HG02981 (cell line): ENCODE measurements around the gene MBD3L2.
"Not testable (repeated sequence)": the region's sequence is repeated elsewhere in the genome, so short reads cannot be mapped to it uniquely, and the experiment has no call there.

Source experiments
- ATAC-seq: cut with Tn5 transposase; IDR thresholded peaks from one replicate; pipeline ENCODE4 v1.9.1; 2021; ENCODE audit warnings: mild to moderate bottlenecking, moderate library complexity; ENCODE audit not compliant: unreplicated experiment

The MBD3L2 gene

GRCh38 chr19:7059977-7060376, 10.9 kb downstream of the MBD3L2 start:
- not testable (repeated sequence) for ATAC-seq

- no peak for ATAC-seq
Measured at GRCh38 chr19:7063339-7063738, 14.2 kb downstream of the MBD3L2 start.

- ATAC-seq, result no peak
Measured at GRCh38 chr19:7063764-7064418, 14.8 kb downstream of the MBD3L2 start.

GRCh38 chr19:7067122-7067521, 18.0 kb downstream of the MBD3L2 start:
- ATAC-seq, result not testable (repeated sequence)

- ATAC-seq, result no peak
Measured at GRCh38 chr19:7067716-7068115, 18.6 kb downstream of the MBD3L2 start.

- ATAC-seq, result no peak
Measured at GRCh38 chr19:7068599-7068998, 19.5 kb downstream of the MBD3L2 start.

- ATAC-seq, result peak; percentile 94
Measured at GRCh38 chr19:7069042-7069903, 20.2 kb downstream of the MBD3L2 start, which contains the start of gene ZNF557. TSS of gene ZNF557 (plus strand) at chr19:7069703. CDS start at chr19:7075075, 5,372 bp downstream.

- ATAC-seq, result no peak
Measured at GRCh38 chr19:7069904-7070226, 20.7 kb downstream of the MBD3L2 start.

- ATAC-seq, result no peak
Measured at GRCh38 chr19:7072541-7072940, 23.4 kb downstream of the MBD3L2 start.

- no peak for ATAC-seq
Measured at GRCh38 chr19:7074705-7075282, 25.7 kb downstream of the MBD3L2 start.

- ATAC-seq, result no peak
Measured at GRCh38 chr19:7076151-7076550, 27.0 kb downstream of the MBD3L2 start.

- ATAC-seq, result no peak
Measured at GRCh38 chr19:7078008-7078407, 28.9 kb downstream of the MBD3L2 start.

GRCh38 chr19:7083076-7083956, 34.2 kb downstream of the MBD3L2 start:
- no peak for ATAC-seq

- ATAC-seq, result no peak
Measured at GRCh38 chr19:7088999-7089398, 39.9 kb downstream of the MBD3L2 start.

GRCh38 chr19:7098096-7098495, 49.0 kb downstream of the MBD3L2 start:
- ATAC-seq, result no peak

- peak; percentile 81 for ATAC-seq
Measured at GRCh38 chr19:7098701-7099596, 49.8 kb downstream of the MBD3L2 start.

GRCh38 chr19:7099597-7099921, 50.4 kb downstream of the MBD3L2 start:
- no peak for ATAC-seq
